Measurements from ENCODE around the gene GLUD2.

DNA sequence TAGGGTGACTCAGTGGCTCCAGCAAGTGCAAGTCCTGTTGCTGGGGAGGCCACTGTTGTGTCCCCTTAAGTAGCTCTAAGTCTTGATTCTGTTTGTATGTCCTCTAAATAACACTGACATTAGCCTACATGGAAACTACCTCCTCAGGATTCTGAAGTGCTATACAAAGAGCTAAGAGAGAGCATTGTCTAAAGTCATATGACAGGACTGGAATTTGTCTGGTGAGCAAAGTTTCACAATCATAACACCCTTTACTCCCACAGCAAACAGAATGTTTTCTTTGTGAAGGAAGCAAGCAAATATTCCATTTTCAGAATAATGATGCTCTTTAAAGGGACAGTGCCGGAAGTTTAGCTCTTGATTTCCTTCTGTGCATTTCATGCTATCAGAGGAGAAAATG, 38.5 kb upstream of the GLUD2 start:
- TF ChIP-seq, protein P1, sequence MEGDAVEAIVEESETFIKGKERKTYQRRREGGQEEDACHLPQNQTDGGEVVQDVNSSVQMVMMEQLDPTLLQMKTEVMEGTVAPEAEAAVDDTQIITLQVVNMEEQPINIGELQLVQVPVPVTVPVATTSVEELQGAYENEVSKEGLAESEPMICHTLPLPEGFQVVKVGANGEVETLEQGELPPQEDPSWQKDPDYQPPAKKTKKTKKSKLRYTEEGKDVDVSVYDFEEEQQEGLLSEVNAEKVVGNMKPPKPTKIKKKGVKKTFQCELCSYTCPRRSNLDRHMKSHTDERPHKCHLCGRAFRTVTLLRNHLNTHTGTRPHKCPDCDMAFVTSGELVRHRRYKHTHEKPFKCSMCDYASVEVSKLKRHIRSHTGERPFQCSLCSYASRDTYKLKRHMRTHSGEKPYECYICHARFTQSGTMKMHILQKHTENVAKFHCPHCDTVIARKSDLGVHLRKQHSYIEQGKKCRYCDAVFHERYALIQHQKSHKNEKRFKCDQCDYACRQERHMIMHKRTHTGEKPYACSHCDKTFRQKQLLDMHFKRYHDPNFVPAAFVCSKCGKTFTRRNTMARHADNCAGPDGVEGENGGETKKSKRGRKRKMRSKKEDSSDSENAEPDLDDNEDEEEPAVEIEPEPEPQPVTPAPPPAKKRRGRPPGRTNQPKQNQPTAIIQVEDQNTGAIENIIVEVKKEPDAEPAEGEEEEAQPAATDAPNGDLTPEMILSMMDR (conservative IDR thresholded peaks at IDR 0.05 in 1 of 2, IDR thresholded peaks at IDR 0.05 in 1 of 2; ENCODE audit: extremely low read depth in 1 of 2, insufficient read depth in 1 of 2, low read depth in 1 of 2, low read length in 2 of 2): no peak
- TF ChIP-seq EZH2 (IDR thresholded peaks at IDR 0.05; ENCODE audit: borderline replicate concordance, low read length): no peak

Measured in mammary epithelial cell (primary cell).